ENCODE results near the gene FMNL2. TPM values are rescaled to one million over a fixed set of nuclear protein-coding genes. Genes with fewer than 3 reads are reported as not detected.

Gene FMNL2
- total RNA-seq, 1 donor from 2014 or later: 34.3 TPM

DNA sequence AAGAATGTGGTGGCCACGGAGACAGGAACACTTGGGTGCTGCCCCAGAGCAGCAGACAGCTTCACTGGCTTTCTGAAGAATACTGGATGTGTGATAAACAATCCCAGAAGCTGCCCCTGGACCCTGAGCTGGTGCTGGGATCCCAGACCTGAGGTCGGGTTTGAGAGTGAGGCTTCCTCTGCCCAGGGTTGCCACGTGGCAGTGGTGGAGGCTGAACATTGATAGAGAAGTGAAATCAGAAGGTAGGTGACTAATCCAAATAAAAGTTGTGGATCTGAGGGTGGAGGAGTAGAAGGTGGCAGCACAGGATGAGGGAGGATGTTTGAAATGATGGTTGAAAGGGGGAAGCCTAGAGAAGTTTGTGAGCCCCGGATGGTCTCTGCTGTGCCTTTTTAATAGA lies 64.0 kb downstream of the FMNL2 start:
- Histone ChIP-seq H2AFZ (ENCODE audit: low read depth, low read length) (no peak overlapping the region), H3K9ac (ENCODE audit: low read length) (no peak overlapping the region), H3K27me3 (ENCODE audit: insufficient read depth, low read length) (no peaks in the 10 kb centered on the region), H3K36me3 (ENCODE audit: insufficient read depth, low read length) (no peaks in the 10 kb centered on the region), H3K79me2 (ENCODE audit: insufficient read depth, low read length) (peaks cover 61% of the 10 kb centered on the region), H3K9me3 (ENCODE audit: insufficient read depth, low read depth, low read length) (no peaks in the 10 kb centered on the region), H3K27ac (ENCODE audit: low read depth, low read length) (no peak overlapping the region), H3K4me1 (ENCODE audit: insufficient read depth, low read length) (peaks cover 13% of the 10 kb centered on the region), H3K4me3 (ENCODE audit: insufficient read depth, low read depth, low read length) (no peak overlapping the region), H4K20me1 (ENCODE audit: insufficient read depth, low read length) (peaks cover 31% of the 10 kb centered on the region), H3K4me2 (ENCODE audit: low read length) (no peak overlapping the region)
- H3K36me3 Mint-ChIP-seq (ENCODE audit: low read depth, unreplicated experiment): no peaks in the 10 kb centered on the region
- TF ChIP-seq EZH2 (IDR thresholded peaks at IDR 0.05; ENCODE audit: insufficient read depth, low read length): no peak
- TF ChIP-seq, protein P1, sequence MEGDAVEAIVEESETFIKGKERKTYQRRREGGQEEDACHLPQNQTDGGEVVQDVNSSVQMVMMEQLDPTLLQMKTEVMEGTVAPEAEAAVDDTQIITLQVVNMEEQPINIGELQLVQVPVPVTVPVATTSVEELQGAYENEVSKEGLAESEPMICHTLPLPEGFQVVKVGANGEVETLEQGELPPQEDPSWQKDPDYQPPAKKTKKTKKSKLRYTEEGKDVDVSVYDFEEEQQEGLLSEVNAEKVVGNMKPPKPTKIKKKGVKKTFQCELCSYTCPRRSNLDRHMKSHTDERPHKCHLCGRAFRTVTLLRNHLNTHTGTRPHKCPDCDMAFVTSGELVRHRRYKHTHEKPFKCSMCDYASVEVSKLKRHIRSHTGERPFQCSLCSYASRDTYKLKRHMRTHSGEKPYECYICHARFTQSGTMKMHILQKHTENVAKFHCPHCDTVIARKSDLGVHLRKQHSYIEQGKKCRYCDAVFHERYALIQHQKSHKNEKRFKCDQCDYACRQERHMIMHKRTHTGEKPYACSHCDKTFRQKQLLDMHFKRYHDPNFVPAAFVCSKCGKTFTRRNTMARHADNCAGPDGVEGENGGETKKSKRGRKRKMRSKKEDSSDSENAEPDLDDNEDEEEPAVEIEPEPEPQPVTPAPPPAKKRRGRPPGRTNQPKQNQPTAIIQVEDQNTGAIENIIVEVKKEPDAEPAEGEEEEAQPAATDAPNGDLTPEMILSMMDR (IDR thresholded peaks at IDR 0.05; ENCODE audit: insufficient read depth, low read depth, low read length): no peak
- no peak for FAIRE-seq
- no peak overlapping the region for H3K27ac Mint-ChIP-seq (ENCODE audit: unreplicated experiment)
- no peaks in the 10 kb centered on the region for H3K9me3 Mint-ChIP-seq (ENCODE audit: unreplicated experiment)
- DNase-seq (ENCODE audit: low read depth): no peak
- H3K27me3 Mint-ChIP-seq (ENCODE audit: low read depth, unreplicated experiment): no peaks in the 10 kb centered on the region
- H3K4me1 Mint-ChIP-seq (ENCODE audit: low read depth, unreplicated experiment): peaks cover 52% of the 10 kb centered on the region
- no peak overlapping the region for H3K4me3 Mint-ChIP-seq (ENCODE audit: unreplicated experiment)

- Histone ChIP-seq H3K9me3 (ENCODE audit: insufficient read depth, low read depth, low read length) (no peaks in the 10 kb centered on the region), H3K4me3 (ENCODE audit: insufficient read depth, low read depth, low read length) (no peak overlapping the region), H3K79me2 (ENCODE audit: insufficient read depth, low read length) (peaks cover 75% of the 10 kb centered on the region), H2AFZ (ENCODE audit: low read depth, low read length) (no peak overlapping the region), H4K20me1 (ENCODE audit: insufficient read depth, low read length) (peaks cover 37% of the 10 kb centered on the region), H3K27me3 (ENCODE audit: insufficient read depth, low read length) (no peaks in the 10 kb centered on the region), H3K4me1 (ENCODE audit: insufficient read depth, low read length) (peaks cover 21% of the 10 kb centered on the region), H3K9ac (ENCODE audit: low read length) (no peak overlapping the region), H3K27ac (ENCODE audit: low read depth, low read length) (no peak overlapping the region), H3K4me2 (ENCODE audit: low read length) (no peak overlapping the region), H3K36me3 (ENCODE audit: insufficient read depth, low read length) (no peaks in the 10 kb centered on the region)
- no peaks in the 10 kb centered on the region for H3K36me3 Mint-ChIP-seq (ENCODE audit: low read depth, unreplicated experiment)
- H3K4me3 Mint-ChIP-seq (ENCODE audit: unreplicated experiment): no peak overlapping the region
- DNase-seq (ENCODE audit: low read depth): no peak
- no peak overlapping the region for H3K27ac Mint-ChIP-seq (ENCODE audit: unreplicated experiment)
- H3K9me3 Mint-ChIP-seq (ENCODE audit: unreplicated experiment): no peaks in the 10 kb centered on the region
- H3K27me3 Mint-ChIP-seq (ENCODE audit: low read depth, unreplicated experiment): no peaks in the 10 kb centered on the region
- FAIRE-seq: no peak
- peaks cover 55% of the 10 kb centered on the region for H3K4me1 Mint-ChIP-seq (ENCODE audit: low read depth, unreplicated experiment)
- TF ChIP-seq EZH2 (IDR thresholded peaks at IDR 0.05; ENCODE audit: insufficient read depth, low read length): no peak
- TF ChIP-seq, protein P1 (IDR thresholded peaks at IDR 0.05; ENCODE audit: insufficient read depth, low read depth, low read length): no peak
Measured at GRCh38 chr2:152400607-152401214, 65.7 kb downstream of the FMNL2 start.

Measured in astrocyte (in vitro differentiated cells and primary cell).